B cell (primary cell): ENCODE results near the gene ZBTB8A.

Experiments
- EZH2 ChIP-seq: IDR thresholded peaks from 2 replicates; pipeline ENCODE4 v1.6.1; 2012; ENCODE audit warnings: borderline replicate concordance, low read depth, mild to moderate bottlenecking, moderate library complexity, low read length; ENCODE audit not compliant: insufficient read depth, poor library complexity, severe bottlenecking
- TF ChIP-seq, protein P1 (sequence below): fragments of 200-600 bp; IDR thresholded peaks from one replicate; pipeline ENCODE4 v1.8.0; 2022; ENCODE audit warnings: antibody characterized with exemption, mild to moderate bottlenecking

DNA sequence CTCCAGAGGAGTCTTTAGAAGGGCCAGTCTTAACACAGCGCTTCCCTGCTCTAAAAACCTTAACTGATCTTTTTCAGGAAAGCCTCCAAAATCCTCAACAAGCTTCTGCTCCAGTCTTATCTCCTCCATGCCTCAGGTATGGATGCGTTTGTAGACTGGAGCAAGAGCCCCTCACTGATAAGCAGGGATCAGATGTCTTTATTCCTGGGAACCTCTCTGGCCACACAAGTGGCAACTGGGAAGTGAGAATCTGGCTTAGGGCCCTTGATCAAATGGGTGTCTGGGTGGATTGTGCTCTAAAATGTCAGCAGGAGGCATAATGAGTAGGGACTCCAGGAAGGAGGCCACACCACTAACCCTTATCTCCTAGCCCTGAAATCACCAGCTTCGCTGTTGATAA is 1.4 kb downstream of the ZBTB8A start:
- TF ChIP-seq, protein P1, sequence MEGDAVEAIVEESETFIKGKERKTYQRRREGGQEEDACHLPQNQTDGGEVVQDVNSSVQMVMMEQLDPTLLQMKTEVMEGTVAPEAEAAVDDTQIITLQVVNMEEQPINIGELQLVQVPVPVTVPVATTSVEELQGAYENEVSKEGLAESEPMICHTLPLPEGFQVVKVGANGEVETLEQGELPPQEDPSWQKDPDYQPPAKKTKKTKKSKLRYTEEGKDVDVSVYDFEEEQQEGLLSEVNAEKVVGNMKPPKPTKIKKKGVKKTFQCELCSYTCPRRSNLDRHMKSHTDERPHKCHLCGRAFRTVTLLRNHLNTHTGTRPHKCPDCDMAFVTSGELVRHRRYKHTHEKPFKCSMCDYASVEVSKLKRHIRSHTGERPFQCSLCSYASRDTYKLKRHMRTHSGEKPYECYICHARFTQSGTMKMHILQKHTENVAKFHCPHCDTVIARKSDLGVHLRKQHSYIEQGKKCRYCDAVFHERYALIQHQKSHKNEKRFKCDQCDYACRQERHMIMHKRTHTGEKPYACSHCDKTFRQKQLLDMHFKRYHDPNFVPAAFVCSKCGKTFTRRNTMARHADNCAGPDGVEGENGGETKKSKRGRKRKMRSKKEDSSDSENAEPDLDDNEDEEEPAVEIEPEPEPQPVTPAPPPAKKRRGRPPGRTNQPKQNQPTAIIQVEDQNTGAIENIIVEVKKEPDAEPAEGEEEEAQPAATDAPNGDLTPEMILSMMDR = no peak
- no peak for TF ChIP-seq EZH2
